Epithelial cell of proximal tubule (primary cell): ENCODE data around the gene DEDD. TPM values are rescaled to one million over a fixed set of nuclear protein-coding genes. Genes with fewer than 3 reads are reported as not detected.
A peak's percentile ranks its signal among the peaks of the same experiment; 100 is the strongest.

Source experiments
- DNase-seq: peaks from one replicate; pipeline ENCODE4 v3.0.0-alpha.2; 2011; ENCODE audit warnings: low read depth
- H3K4me3 ChIP-seq: 2 replicates; pipeline ENCODE4 v1.5.1; 2011; ENCODE audit warnings: low read depth, mild to moderate bottlenecking, low read length
- total RNA-seq: library from RNA; depleted of rRNA; stranded (reverse); fragments of >200 nt; gene quantifications from 2 replicates; pipeline ENCODE4 v1.2.3, GENCODE V29; 2015
- TF ChIP-seq, protein P1 (sequence below): conservative IDR thresholded peaks from 2 replicates; pipeline ENCODE4 v1.5.1; 2012; ENCODE audit warnings: low read depth, mild to moderate bottlenecking, low read length

The DEDD gene
- total RNA-seq, 1 donor from 2014 or later = 22.8 TPM

DNA sequence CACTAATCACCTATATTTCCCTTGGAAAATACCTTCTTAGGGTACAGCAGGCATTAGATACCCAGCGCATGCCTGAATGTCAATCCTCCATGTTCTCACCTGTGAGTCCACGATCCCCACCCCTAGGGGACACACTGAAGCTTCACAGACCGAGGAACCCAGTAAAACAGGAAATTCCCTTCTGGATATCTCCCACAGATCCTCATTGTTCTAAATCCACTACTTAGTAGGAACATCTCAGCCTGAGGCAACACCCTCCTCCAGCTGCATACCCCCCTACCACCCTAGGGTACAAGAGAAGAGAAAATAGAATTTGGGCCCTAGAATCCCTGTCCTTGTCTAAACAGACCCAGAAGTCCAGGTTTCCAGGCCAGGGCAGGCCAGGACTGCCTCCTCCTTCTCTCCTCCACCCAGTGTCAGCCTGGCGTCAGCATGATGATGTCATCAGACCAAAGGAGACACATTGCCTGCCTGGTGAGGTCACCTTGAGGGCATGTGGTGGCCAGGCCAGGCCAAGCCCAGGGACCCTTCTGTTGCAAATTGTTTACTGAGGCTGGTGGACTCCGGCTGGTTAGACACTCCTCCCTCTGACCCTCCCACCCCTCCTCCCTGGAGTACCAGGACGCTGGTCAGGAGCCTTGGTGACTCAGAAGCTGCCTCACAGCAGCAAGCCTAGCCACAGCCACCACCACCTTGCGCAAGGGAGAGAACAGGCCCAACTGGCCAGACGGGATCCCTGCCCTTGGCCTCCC, 49.3 kb downstream of the DEDD start:
- H3K4me3 ChIP-seq = no peak overlapping the region
- TF ChIP-seq, protein P1, sequence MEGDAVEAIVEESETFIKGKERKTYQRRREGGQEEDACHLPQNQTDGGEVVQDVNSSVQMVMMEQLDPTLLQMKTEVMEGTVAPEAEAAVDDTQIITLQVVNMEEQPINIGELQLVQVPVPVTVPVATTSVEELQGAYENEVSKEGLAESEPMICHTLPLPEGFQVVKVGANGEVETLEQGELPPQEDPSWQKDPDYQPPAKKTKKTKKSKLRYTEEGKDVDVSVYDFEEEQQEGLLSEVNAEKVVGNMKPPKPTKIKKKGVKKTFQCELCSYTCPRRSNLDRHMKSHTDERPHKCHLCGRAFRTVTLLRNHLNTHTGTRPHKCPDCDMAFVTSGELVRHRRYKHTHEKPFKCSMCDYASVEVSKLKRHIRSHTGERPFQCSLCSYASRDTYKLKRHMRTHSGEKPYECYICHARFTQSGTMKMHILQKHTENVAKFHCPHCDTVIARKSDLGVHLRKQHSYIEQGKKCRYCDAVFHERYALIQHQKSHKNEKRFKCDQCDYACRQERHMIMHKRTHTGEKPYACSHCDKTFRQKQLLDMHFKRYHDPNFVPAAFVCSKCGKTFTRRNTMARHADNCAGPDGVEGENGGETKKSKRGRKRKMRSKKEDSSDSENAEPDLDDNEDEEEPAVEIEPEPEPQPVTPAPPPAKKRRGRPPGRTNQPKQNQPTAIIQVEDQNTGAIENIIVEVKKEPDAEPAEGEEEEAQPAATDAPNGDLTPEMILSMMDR = no peak
- DNase-seq = peak; percentile 73

DNA sequence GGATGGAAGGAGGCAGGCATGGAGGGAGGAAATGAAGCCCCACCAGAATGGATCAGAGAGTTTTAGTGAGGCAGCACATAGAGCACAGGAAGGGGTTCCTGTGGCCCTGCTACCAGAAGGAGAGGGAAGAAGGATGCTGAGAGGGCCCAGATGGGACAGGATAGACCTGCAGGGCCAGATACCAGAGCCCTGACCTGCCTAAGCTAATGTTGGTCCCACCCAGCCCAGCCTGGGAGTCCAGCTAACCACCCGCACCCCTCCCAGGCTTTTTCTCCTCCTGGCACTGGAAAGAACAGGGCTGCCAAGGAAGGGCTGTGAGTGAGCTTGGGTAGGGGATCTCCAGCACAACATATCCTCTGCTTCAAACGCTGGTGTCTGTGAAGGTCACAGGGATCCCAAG, 50.0 kb downstream of the DEDD start:
- TF ChIP-seq, protein P1 = no peak
- DNase-seq = no peak
- no peak overlapping the region for H3K4me3 ChIP-seq

DNA sequence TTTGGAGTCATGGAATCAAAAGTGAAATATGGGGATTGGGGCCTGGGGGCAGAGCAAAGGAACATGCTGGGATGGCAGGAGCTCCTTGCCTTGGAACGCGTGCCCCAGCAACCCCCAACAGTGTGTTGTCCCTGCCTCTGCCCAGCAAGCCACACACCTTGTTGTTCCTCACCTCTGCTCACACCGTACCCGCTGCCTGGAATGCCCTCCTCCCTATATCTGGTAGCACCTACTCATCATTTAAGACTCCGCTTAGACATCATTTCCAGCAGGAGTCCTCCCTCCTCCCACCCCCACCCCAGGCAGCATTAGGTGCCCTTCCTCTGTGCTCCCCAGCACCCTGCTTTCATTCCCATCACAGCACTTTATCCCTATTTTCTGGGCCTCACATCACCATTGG, 50.9 kb downstream of the DEDD start:
- TF ChIP-seq, protein P1 = no peak
- no peak overlapping the region for H3K4me3 ChIP-seq
- DNase-seq = no peak

DNA sequence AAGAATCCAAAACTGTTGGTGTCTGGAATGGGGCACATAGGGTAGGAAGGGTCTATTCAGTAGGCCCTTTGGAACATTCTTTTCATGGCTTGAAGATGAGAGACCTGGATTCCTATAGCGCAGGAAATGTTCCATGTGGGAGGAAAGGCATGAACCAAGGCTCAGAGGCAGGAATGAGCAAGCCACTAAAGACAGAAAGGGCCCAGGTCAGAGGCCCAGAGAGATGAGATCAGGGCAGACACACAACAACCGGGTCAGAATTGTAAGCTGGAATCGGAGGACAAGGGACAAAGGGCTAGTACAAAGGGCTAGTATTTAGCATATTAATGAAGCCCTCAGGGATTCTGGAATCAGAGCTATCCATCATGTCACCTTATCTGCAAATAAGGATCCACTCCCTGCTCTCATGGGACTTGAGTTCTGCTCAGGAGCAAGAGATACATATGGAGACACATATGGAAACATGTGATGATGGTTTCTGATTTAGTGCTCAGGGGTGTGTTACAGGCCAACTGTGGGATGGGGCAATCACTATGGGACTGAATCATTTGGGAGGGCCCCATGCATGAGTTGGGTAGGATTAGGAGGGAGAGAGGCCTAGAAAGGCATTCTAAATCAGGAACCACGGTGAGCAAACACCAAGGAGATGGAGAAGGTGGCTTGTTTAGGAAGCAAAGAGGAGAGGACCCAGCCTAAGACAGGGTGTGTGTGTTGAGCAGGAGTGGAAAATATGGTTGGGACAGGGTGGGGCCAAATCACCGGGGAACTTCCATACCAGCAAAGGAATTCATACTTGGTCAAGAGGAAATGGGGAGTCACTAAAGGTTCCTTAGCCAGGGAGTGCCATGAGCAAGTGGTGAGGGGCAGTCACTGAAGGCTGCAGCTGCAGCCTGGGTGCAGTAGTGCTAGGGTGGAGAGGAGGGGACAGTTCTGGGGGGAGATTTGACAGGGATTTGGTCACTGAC, 51.7 kb downstream of the DEDD start:
- H3K4me3 ChIP-seq = no peak overlapping the region
- DNase-seq = no peak
- TF ChIP-seq, protein P1 = no peak

DNA sequence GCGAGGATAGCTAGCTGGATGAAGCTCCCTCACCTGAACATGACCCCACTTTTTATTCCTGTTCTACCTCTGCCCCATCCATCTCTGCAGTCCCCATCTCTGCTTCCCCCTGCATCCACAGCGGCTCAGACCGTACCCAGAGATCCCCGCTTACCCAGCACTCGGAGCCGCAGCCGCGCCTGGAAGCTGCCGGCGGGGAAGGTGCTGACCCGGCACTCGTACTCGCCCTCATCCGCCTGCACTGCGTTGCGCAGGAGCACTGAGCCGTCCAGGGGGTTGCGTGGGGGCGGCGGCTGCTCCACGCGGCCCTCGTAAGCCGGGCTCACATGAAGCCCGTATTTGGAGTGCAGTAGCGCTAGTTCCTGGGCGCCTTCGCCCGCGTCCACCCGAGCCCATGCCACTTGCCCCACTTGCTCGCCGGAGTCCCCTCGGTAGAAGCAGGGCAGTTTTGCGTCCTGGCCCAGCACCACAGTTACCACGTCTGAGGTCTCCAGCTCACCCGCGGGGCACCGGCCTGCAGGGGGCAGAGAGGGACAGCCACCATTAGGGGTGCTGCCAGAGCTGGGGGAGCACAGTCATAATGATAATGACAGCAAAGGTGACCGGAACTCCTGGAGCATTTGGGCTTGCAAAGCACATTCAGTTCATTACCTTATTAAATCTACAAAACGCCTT, 52.9 kb downstream of the DEDD start:
- H3K4me3 ChIP-seq = no peak overlapping the region
- TF ChIP-seq, protein P1 = no peak
- no peak for DNase-seq

DNA sequence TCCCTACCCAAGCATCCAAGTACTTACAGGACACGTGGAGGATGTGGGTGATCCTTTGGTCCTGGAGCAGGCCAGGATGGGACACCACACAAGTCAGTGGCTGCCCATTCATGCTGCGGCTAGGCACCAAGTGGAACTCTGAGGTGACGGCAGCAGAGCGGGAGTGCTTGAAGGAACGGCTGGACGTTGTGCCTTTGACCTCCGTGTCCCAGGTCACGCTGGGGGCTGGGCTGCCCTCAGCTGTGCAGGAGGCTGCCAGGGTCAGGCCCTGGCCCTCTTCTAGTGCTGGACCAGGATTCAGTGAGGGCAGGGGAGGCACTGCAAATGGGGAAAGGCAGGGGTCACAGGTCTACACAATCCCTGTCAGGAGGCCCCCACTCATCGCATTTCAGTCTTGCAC, 55.0 kb downstream of the DEDD start:
- TF ChIP-seq, protein P1 = no peak
- no peak overlapping the region for H3K4me3 ChIP-seq

More for the DNA sequence above, 55.0 kb downstream of the DEDD start:
- no peak for DNase-seq
